Thoracic aorta (tissue), 2 donors: ENCODE data around the gene CD101. TPM values are rescaled to one million over a fixed set of nuclear protein-coding genes. Genes with fewer than 3 reads are reported as not detected.

ENCODE experiments used
- ATAC-seq: fragments of 150-250 bp; one replicate; pipeline ENCODE4 v1.8.0; 2017; ENCODE audit warnings: low read depth; ENCODE audit not compliant: insufficient number of reproducible peaks, low FRiP score
- DNase-seq: peaks from one replicate; pipeline ENCODE4 v3.0.0-alpha.2; 2020; ENCODE audit warnings: low spot score
- H3K27ac ChIP-seq, 2 donors: fragments of 200-600 bp; sonication (generic); 1 replicate in 1 of 2; 2 replicates in 1 of 2; pipeline ENCODE4 v1.5.1; 2016; ENCODE audit warnings: mild to moderate bottlenecking in 2 of 2, moderate library complexity in 2 of 2
- H3K27me3 ChIP-seq: fragments of 200-600 bp; sonication (generic); replicated peaks from 2 replicates; pipeline ENCODE4 v1.6.0; 2016; ENCODE audit warnings: mild to moderate bottlenecking; ENCODE audit not compliant: insufficient read depth
- H3K36me3 ChIP-seq: fragments of 200-600 bp; sonication (generic); one replicate; pipeline ENCODE4 v1.5.1; 2016
- H3K4me1 ChIP-seq, 2 donors: fragments of 200-600 bp; sonication (generic); 1 replicate in 1 of 2; 2 replicates in 1 of 2; pipeline versions ENCODE4 v1.5.1 to v1.6.0; 2016; ENCODE audit warnings: low read depth in 2 of 2, mild to moderate bottlenecking in 1 of 2; ENCODE audit not compliant: control insufficient read depth in 1 of 2
- H3K4me3 ChIP-seq: fragments of 200-600 bp; sonication (generic); 2 replicates; pipeline ENCODE4 v1.5.1; 2016; ENCODE audit warnings: mild to moderate bottlenecking
- H3K9me3 ChIP-seq: fragments of 200-600 bp; sonication (generic); 2 replicates; pipeline ENCODE4 v1.5.1; 2016
- total RNA-seq, 2 donors: library from RNA; depleted of rRNA; stranded (reverse); fragments of >200 nt; gene quantifications; one replicate each; pipeline versions ENCODE4 v1.1.0 to v1.2.3, GENCODE V29; 2016
- TF ChIP-seq, protein P1 (sequence below): fragments of 200-600 bp; sonication (generic); IDR thresholded peaks from one replicate; pipeline ENCODE4 v1.5.1; 2019; ENCODE audit warnings: antibody characterized with exemption

CD101 gene
- total RNA-seq, 2 donors from 2014 or later = 0.85 to 1.8 TPM

DNA sequence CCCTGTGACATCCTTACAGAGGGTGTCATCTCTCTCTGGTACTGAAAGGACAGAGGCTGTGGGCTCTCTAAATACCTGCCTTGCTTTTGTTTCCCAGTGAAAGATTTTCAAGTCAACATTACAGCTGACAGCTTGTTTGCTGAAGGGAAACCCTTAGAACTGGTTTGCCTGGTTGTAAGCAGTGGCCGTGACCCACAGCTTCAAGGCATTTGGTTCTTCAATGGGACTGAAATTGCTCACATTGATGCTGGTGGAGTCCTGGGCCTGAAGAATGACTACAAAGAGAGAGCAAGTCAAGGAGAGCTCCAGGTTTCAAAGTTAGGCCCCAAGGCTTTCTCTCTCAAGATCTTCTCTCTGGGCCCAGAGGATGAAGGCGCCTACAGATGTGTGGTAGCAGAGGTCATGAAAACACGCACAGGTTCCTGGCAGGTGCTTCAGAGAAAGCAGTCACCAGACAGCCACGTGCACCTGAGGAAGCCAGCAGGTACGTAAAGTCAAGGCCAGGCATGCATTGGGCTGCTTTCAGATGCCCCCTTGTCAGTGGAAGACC lies 11.8 kb downstream of the CD101 start:
- ATAC-seq (no peak), DNase-seq (no peak)
- no peak overlapping the region for H3K4me3 ChIP-seq
- H3K27ac ChIP-seq = no peak overlapping the region
- H3K27me3 ChIP-seq = no peaks in the 10 kb centered on the region
- TF ChIP-seq, protein P1, sequence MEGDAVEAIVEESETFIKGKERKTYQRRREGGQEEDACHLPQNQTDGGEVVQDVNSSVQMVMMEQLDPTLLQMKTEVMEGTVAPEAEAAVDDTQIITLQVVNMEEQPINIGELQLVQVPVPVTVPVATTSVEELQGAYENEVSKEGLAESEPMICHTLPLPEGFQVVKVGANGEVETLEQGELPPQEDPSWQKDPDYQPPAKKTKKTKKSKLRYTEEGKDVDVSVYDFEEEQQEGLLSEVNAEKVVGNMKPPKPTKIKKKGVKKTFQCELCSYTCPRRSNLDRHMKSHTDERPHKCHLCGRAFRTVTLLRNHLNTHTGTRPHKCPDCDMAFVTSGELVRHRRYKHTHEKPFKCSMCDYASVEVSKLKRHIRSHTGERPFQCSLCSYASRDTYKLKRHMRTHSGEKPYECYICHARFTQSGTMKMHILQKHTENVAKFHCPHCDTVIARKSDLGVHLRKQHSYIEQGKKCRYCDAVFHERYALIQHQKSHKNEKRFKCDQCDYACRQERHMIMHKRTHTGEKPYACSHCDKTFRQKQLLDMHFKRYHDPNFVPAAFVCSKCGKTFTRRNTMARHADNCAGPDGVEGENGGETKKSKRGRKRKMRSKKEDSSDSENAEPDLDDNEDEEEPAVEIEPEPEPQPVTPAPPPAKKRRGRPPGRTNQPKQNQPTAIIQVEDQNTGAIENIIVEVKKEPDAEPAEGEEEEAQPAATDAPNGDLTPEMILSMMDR = no peak
- H3K9me3 ChIP-seq = no peaks in the 10 kb centered on the region
- H3K36me3 ChIP-seq = no peaks in the 10 kb centered on the region
- no peaks in the 10 kb centered on the region for H3K4me1 ChIP-seq

DNA sequence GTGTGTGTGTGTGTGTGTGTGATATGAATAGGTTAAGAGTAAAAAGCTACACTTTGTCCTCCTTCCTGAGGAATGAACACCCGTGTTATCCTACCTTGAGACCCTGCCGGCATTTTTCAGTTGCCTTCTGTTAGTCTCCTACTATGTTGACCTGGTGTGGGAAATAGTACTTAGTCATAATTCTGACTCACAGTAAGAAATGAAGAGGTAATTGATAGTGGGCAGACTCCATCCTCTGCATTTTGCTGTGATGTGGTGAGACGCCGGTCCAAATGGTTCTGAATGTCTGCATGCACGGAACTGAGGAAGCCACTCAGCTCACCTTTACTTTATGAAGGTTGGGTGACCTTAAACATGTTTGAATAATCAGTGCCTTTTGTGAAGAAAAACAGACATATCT lies 12.6 kb downstream of the CD101 start:
- Histone ChIP-seq H3K27ac (no peak overlapping the region), H3K4me3 (no peak overlapping the region), H3K4me1 (no peaks in the 10 kb centered on the region), H3K27me3 (no peaks in the 10 kb centered on the region), H3K9me3 (no peaks in the 10 kb centered on the region), H3K36me3 (no peaks in the 10 kb centered on the region)
- TF ChIP-seq, protein P1 = no peak
- DNase-seq = no peak
- no peak for ATAC-seq

DNA sequence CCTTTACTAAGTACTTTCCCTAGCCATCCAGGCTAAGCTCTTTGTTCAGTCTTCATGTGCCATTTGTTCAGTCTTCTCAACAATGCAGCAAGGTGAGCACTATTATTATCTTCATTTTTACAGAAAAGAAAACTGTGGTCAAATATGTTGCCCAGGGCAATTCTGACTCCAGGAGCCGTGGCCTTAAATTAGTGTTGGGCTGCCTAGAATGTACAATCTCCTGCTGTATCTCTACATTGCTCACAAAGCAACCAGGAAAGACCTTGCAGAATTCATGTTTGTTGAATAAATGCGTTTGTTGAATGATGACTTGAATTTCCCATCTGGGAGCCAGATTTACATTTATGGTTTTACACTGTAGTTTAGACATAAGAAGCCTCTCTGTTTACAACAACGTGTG lies 14.2 kb downstream of the CD101 start:
- TF ChIP-seq, protein P1 = no peak
- no peaks in the 10 kb centered on the region for H3K36me3 ChIP-seq
- DNase-seq (no peak), ATAC-seq (no peak)
- no peak overlapping the region for H3K27ac ChIP-seq
- no peaks in the 10 kb centered on the region for H3K9me3 ChIP-seq
- no peak overlapping the region for H3K4me3 ChIP-seq
- H3K27me3 ChIP-seq = no peaks in the 10 kb centered on the region
- H3K4me1 ChIP-seq = no peaks in the 10 kb centered on the region

DNA sequence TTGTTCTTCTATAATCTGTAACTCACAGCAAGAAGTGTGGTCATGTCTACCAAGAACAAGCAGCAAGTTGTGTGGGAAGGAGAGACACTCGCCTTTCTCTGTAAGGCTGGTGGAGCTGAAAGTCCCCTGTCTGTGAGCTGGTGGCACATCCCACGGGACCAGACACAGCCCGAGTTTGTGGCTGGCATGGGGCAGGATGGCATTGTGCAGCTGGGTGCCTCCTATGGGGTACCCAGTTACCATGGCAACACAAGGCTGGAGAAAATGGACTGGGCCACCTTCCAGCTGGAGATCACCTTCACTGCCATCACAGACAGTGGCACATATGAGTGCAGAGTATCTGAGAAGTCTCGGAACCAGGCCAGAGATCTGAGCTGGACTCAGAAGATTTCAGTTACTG lies 15.5 kb downstream of the CD101 start:
- H3K27me3 ChIP-seq = no peaks in the 10 kb centered on the region
- no peak for ATAC-seq

DNA sequence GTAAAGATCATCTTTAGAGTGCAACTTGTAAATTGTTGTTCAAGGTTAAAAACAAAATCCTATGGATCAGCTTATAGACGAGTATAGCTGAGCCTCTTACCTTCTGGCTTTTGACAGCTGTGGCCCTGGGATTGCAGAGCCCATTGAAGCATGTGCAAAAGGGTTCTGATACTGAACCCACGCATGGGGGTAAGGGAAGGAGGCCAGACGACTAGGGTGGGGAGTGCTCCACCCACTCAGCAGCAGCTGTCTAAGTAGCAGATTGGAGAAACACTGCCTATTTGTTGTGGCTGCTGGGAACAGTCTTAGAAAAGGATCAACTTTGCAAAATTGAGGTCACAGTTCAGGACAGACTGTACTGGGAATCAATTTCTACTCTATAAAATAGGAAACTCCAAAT lies 16.1 kb downstream of the CD101 start:
- ATAC-seq = no peak
- H3K27me3 ChIP-seq = no peaks in the 10 kb centered on the region
- H3K27ac ChIP-seq = no peak overlapping the region
- no peak overlapping the region for H3K4me3 ChIP-seq
- H3K36me3 ChIP-seq = no peaks in the 10 kb centered on the region
- H3K4me1 ChIP-seq = no peaks in the 10 kb centered on the region
- H3K9me3 ChIP-seq = no peaks in the 10 kb centered on the region
- TF ChIP-seq, protein P1 = no peak
- DNase-seq = no peak

More for the DNA sequence above, 15.5 kb downstream of the CD101 start:
- Histone ChIP-seq H3K4me3 (no peak overlapping the region), H3K27ac (no peak overlapping the region), H3K9me3 (no peaks in the 10 kb centered on the region), H3K36me3 (no peaks in the 10 kb centered on the region), H3K4me1 (no peaks in the 10 kb centered on the region)
- TF ChIP-seq, protein P1 = no peak
- no peak for DNase-seq
